ENCODE data around the gene CHST11.

DNA sequence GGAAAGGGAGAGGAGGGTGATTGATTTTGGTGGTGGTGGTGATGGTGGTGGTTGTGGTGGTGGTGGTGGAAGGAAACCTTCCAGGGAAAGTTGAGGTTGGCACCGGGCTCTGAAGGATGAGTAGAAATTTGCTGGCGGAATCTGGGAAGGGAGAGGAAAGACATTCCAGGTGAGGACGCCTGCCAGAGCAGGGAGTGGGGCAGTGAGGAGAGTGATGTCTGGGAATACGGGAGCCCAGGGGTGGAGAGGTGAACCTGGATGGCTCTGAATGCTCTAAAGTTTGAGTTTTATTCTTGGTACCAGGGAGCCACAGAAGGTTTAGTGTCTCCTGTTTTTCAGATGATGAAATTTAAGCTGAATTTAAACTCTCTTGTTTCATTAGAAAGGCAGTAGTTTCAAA lies 16.0 kb downstream of the CHST11 start:
- TF ChIP-seq, protein P1, sequence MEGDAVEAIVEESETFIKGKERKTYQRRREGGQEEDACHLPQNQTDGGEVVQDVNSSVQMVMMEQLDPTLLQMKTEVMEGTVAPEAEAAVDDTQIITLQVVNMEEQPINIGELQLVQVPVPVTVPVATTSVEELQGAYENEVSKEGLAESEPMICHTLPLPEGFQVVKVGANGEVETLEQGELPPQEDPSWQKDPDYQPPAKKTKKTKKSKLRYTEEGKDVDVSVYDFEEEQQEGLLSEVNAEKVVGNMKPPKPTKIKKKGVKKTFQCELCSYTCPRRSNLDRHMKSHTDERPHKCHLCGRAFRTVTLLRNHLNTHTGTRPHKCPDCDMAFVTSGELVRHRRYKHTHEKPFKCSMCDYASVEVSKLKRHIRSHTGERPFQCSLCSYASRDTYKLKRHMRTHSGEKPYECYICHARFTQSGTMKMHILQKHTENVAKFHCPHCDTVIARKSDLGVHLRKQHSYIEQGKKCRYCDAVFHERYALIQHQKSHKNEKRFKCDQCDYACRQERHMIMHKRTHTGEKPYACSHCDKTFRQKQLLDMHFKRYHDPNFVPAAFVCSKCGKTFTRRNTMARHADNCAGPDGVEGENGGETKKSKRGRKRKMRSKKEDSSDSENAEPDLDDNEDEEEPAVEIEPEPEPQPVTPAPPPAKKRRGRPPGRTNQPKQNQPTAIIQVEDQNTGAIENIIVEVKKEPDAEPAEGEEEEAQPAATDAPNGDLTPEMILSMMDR (optimal IDR thresholded peaks at IDR 0.05 in 1 of 3, IDR thresholded peaks at IDR 0.05 in 1 of 3, conservative IDR thresholded peaks at IDR 0.05 in 1 of 3; ENCODE audit: extremely low read depth in 1 of 3, insufficient read depth in 2 of 3, low read length in 3 of 3) = no peak
- no peak for TF ChIP-seq EZH2 (IDR thresholded peaks at IDR 0.05; ENCODE audit: low read length)
